Skin of body (tissue), 2 donors: ENCODE measurements around the gene SERTAD2. TPM values are rescaled to one million over a fixed set of nuclear protein-coding genes. Genes with fewer than 3 reads are reported as not detected.

Source experiments
- DNase-seq: peaks from one replicate; lab custom pipeline; 2025; lab: John Stamatoyannopoulos, UW
- total RNA-seq: library from RNA; depleted of rRNA; stranded (reverse); fragments of >200 nt; gene quantifications from one replicate; pipeline ENCODE4 v1.2.3, GENCODE V29; 2014

Gene SERTAD2
- total RNA-seq = 18.7 TPM

DNA sequence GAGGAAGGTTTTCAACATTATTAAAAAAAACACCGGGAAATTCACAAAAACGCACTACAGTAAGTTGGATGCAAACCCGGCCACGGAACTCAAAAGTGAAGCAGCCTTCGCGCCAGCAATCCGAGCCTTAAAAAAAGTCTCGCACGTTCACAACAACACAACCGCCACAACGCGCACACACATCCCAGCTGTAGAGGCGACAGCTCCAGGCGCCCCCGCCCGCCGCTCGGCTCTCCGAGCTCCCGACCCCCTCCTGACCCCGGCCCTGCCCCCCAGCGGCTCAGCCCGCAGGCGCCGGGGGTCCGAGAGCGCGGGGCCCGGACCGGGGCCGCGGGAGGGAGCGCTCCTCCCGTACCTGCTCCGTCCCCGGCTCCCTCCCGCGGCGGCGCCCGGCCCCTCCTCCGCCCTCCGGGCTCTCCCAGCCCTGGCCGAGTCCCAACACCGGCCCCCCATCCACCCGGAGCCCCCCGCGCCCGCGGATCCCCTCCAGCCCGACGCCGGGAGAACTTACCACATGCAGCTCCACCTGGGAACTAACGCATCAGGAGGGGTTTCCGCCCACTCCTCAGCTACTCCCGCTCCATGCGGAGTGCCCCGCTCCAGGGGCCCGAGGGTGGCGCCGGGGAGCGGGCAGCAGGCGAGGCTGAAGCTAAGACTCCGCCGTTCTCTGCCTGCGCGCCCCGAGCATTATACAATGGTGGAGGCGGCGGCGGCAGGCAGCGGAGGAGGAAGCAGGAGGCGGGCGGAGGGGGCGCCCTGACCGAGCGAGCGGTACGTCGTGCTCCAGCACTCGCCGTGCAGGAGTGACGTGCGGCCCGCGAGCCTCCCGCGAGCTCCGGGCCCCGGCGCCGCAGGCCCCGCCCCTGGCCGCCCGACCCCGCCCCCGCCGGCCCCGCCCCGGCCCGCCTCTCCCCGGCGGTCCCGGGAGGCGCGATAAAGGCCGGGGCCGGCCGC is at the start of gene SERTAD2:
Gene SERTAD2, minus strand, starts transcription at position 805 of the 954 bp plus-strand sequence. CDS start 17,042 bp downstream, outside the sequence.
- DNase-seq = peak; percentile 59

- no peak for DNase-seq
Measured at GRCh38 chr2:64700133-64700809, 46.6 kb upstream of the SERTAD2 start.

- no peak for DNase-seq
Measured at GRCh38 chr2:64699712-64700111, 46.0 kb upstream of the SERTAD2 start.

DNA sequence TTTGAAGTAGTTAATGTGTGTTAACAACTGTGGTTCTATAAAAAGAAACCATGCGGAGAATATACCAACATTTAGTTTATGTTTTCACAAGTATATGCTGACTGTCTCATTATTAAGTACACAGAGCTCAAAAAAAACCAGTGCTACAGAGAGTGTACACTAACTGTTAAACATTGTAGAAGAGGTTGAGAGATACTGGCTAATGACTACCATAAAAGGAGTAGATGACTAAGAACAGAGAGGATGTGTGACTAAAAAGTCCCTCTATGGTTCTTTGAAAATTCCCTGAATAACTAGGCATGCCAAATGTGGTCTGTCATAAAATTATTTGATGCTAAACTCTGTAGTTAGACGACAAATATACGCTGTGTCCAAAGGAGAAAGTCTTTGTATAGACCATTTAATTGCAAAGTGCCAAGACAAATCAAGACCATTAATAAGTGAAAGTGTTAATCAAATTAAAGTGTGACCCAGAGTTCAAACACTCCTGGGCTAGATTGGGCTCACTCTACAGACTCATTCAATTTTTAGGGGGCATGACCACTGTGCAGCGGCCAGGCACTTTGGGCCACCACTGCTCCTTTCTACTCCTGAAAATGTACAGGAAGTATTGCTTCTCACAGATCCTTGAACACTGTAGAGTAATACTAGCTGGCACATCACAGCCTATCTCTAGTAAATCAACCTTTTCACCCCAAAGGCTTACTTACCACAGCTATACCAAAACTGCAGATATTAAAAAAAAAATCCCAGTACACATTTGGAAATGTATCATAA is 45.1 kb upstream of the SERTAD2 start:
- no peak for DNase-seq

- DNase-seq = no peak
Measured at GRCh38 chr2:64698177-64698643, 44.5 kb upstream of the SERTAD2 start.

DNA sequence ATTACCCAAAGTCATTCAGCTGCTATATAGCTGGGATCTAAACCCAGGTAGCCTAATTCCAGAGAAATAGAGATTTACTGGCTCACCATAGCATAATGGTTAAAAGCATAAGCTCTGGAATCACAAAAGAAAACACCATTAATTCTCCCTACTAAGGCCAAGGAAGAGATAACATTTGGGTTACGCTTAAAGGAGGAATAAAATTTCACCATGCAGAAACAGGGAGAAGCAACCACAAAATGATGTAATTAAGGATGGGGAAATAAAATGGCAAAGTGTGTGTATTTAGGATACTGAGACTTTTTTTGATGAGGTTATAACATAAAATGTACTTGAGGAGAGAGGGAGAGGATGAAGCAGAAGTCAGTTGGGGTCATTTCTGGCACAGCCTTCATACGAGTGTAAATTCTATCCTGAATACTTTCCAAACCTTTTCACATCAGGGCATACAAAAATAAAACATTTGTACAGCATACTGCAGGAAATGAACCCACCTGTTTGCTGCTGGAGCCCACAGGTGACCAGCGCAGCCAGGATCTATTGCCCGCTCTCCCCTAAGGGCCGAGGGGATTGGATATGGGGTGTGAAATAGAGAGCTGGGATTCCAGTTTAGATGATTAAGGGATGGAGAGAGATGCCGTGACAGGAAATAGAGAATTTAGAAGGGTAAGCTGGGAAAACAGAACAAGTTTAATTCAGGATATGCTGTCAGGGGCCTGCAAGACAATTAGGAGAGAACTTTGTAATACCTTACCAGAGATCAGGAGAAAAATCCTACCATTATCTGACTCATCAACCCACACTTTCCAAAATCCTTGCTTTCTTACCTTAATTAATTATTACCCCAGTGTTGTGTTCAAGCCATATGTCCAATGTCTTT is 43.8 kb upstream of the SERTAD2 start:
- DNase-seq = no peak

DNA sequence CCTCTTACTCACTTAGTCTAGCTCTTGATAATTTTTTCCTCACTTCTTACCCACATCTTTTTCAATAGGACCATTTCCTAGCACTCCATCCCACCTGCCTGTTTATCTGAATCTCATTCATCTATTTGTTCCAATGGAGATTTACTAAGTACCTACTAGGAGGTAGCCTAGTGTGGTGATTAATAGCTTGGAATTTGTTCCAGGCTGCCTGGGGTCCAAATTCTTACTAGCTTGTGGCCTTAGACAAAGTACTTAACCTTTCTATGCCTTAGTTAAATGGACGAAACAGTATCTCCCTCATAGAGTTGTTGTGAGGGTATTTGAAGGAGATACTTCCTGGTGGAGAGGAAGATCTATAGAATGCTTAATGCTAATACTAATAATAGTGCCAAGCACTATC is 42.9 kb upstream of the SERTAD2 start:
- DNase-seq = no peak

GRCh38 chr2:64695721-64696261 is 42.1 kb upstream of the SERTAD2 start:
- DNase-seq = no peak

GRCh38 chr2:64692401-64692800 is 38.7 kb upstream of the SERTAD2 start:
- DNase-seq = no peak

- DNase-seq = no peak
Measured at GRCh38 chr2:64688909-64689308, 35.2 kb upstream of the SERTAD2 start.

- no peak for DNase-seq
Measured at GRCh38 chr2:64686283-64686956, 32.7 kb upstream of the SERTAD2 start.

DNA sequence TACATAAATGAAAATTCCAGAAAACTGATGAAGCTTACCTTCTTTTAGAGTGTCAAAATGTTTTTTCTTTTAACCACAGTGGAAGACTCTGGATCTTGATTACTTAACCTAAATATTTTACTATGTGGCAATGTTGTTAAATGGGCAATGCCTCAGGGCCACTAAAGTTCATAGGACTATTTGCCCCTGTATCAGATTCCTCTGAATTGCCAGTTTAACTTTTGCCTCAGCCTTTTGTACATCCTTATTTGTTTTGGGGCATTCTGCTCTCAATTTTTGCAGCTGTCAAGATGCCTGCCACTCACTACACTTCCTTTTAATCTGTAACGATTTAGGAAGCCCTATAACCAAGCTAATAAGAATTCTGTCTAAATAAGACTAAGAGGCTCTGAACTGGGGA is 31.7 kb upstream of the SERTAD2 start:
- DNase-seq = no peak

GRCh38 chr2:64683771-64684510 is 30.2 kb upstream of the SERTAD2 start:
- no peak for DNase-seq

GRCh38 chr2:64681479-64681967 is 27.8 kb upstream of the SERTAD2 start:
- no peak for DNase-seq

GRCh38 chr2:64679673-64680425 is 26.1 kb upstream of the SERTAD2 start:
- peak; percentile 16 for DNase-seq

DNA sequence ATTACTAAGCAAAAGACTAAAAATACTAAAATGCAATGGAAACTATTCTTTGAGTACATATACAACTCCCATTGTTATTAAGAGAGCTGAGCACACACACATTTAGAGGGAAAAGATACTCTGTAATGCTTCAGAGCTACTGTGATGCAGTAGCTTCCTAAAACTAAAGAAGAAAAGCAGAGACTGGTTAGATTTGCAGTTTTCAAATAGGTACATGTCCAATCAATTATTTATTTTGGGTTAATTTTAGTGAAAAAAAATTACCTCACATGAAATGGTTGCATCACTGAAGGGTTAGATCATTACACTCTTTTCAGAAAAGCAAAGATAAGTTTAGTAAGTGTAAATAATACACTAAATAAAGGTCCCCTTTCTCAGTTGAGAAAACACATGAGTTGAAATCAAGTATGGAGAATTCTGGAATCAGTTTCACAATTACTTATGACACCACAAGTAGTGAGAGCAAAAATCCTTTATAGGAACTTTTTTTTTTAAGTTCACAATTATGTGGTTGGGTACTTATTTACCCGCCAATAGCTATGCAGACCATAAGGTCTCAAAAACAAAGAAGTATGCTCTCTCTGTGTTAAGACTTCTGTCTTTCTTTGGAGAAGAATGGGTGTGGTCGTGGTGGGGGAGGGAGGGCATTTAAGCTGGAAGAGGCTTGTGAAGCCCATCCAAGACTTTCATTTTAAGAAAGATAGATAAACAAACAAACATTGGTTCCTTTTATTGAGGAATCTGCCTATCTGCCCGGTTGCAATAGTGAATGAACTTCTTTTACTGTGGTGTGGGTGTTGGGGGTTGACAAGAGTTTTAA is 25.3 kb upstream of the SERTAD2 start:
- DNase-seq = no peak

- no peak for DNase-seq
Measured at GRCh38 chr2:64677530-64677929, 23.8 kb upstream of the SERTAD2 start.
